AG20443 (cell line): ENCODE results near the gene CRTAC1.

Experiments used
- DNase-seq: peaks from one replicate; pipeline ENCODE4 v3.0.0; 2012; ENCODE audit warnings: low spot score, mixed read lengths

Gene CRTAC1

GRCh38 chr10:97923476-97923875 lies 106.9 kb downstream of the CRTAC1 start:
- no peak for DNase-seq

DNA sequence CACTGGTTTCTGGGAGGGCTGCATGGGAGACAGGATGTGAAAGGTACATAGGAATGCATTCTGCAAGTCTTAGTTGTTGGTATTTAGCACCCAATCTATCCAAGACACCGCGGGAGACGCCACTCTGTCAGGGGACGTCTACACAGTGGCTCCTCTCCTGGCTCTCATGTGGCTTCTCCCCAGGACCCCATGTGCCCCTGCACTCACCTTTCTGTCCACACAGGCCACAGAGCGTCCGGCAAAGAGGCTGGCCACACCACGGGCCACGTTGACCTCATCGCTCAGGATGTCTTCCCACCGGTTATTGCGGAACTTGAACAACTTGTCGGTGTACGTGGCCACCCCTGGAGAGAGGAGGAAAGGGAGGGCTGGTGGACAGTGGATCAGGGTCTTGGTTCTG lies 107.4 kb downstream of the CRTAC1 start:
- no peak for DNase-seq

DNA sequence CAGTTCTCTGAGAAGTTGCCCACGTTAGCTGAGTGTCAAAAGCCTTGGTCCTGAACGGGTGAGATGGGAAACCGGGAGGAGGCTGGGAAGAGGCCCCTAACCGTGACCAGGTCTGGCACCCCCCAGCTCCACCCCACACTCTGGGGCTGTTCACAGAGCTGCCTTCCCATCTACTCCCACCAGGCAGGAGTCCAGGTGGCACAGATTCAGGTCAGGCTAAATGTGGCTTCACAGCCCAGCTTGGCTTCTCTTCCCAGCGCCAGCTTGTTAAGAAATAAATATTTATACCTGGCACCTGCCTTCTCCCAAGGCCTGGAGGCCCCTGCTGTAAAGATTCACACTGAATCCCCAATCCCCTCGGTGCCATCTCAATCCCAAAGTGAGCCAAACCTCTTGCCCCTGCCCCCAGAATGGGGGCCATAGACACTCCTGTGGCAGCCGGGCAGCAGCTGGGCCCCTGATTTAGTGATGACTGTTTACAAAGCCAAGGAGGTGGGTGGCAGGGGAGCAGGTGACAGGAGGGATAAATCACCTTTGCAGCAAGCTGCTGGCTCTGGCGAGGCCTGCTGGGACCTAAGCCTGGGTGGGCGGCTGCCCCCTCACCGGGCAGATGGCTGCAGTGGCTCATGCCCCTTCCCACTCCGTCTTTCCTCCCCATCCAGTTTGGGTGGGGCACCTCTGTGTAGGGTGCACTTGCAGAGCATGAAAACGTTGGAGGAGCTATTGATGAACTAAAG lies 108.2 kb downstream of the CRTAC1 start:
- no peak for DNase-seq

- DNase-seq, result no peak
Measured at GRCh38 chr10:97921581-97922021, 108.8 kb downstream of the CRTAC1 start.

DNA sequence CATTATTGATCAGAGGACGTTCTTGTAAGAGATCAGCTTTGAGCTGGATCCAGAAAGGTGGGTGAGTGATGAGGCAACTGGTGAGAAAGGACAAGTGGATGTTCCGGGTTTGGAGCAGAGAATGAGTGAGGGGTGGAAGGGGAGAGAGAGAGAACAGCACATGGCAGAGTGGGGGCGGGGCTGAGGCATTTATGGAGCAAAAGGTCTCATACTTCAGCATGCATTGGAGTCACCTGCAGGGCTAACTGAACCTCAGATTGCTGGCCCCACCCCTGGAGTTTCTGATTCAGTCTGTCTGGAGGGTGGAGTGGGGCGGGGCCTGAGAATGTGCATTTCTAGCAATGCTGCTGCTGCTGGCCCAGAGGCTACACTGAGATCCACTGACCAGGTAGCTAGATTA lies 109.6 kb downstream of the CRTAC1 start:
- DNase-seq, result no peak

- no peak for DNase-seq
Measured at GRCh38 chr10:97919012-97919411, 111.4 kb downstream of the CRTAC1 start.

DNA sequence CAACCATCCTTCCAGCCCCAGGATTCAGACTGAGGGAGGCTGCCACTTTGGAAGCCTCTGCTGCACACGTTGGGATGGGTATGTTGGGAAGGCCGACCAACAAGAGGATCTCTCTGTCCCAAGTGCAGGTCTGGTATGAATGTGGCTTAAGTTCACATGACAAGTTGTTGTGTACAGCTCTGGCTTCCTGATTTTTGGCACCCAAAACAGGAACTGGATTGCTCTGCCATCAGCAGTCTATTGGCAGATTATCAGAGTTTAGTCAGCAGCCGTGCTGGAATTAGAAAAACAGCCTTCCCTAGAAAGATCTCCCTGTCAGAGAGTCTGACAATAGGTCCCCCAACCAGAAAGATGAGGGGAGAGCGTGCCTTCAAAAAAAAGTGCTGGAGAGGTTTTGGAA lies 113.8 kb downstream of the CRTAC1 start:
- DNase-seq, result no peak

- no peak for DNase-seq
Measured at GRCh38 chr10:97915346-97916131, 114.9 kb downstream of the CRTAC1 start.

- DNase-seq, result peak; percentile 87
Measured at GRCh38 chr10:97914837-97915211, 115.6 kb downstream of the CRTAC1 start.

DNA sequence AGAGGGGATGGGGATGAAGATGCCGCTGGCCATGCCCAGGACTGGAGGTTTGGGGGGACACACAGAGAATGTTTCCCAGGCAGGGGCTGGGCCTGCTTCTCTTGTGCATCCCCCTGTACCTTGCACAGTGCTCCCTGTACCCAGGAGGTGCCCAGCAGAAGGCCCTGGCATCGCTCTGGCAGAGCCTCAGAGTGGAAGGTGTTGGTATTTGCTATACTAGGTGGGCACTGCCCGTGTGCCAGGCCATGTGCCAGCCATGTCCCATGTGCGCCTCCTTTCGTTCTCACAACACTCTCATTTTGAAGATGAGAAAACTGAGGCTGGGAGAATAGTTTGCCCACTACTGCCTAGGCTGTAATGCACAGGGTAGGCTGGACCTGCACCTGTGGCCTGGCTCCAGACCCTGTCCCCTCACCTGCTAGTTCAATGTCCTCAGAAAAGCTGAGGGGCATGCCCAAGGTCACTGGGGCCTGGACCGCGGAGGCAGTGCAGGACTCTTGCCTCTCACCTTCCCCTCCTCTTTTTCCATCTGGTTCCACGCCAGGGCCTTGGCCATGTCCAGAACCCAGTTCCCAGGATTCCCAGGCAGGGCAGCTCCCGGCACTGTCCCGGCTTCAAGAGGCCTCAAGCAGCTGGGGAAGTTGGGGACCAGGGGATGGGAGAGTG lies 116.1 kb downstream of the CRTAC1 start:
- no peak for DNase-seq

- DNase-seq, result no peak
Measured at GRCh38 chr10:97913614-97914013, 116.8 kb downstream of the CRTAC1 start.

DNA sequence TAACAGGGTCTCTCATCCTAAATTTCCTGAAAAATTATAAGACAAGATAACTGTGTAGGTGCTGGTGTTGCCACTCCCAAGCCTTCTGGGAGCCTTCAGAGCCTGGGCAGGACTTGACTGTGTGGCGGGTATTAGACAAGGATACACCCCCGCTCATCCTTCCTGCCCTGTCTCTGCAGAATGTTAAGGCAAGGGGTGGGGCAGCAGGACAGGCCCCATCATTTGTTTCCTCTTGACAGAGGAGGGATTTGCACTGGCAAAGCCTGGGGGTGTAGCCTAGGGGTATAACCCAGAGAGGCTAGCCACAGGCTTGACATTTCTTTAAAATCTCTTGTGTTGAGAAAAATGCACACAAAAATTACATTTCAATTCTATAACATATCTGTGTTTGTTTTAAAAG lies 117.2 kb downstream of the CRTAC1 start:
- DNase-seq, result no peak

- DNase-seq, result no peak
Measured at GRCh38 chr10:97911217-97911616, 119.2 kb downstream of the CRTAC1 start.

DNA sequence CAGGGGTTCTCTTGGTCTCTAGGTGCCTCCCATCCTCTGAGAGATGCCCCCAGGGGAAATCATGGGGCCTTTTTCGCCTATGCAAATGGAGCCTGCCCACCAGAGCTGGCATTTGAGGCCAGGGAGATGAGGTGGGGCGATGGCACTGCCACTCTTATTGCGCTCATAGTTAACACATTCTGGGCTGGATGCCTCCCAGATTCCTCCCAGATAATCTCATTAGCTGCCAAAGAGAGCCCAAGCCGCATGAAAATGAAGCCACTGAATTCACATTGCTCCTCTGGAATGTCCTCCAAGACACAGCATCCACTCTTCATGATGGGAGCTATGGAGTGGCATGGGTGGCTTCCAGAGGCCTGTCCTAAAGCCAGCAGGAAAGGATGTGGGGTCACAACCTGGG lies 119.8 kb downstream of the CRTAC1 start:
- DNase-seq, result no peak

GRCh38 chr10:97907830-97908229 lies 122.6 kb downstream of the CRTAC1 start:
- no peak for DNase-seq

DNA sequence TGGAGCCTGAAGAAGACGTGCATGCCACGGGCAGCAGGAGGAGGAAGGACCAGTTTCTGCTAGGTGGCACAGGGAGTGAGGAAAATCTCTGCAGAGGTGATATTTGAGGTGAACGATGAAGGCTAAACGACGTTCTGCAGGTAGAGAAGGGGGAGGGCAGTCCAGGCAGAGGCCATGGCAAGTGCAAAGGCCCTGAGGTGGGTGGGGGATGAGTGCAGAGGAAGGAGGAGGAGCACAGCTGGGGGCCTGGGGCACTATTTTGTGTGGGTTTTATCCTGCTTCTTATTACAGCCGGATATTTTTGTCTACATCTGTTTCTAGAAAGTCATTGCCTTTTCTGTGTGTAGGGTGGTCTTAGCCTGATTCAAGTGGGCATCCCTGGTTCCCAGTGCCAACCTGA lies 123.2 kb downstream of the CRTAC1 start:
- DNase-seq, result no peak

DNA sequence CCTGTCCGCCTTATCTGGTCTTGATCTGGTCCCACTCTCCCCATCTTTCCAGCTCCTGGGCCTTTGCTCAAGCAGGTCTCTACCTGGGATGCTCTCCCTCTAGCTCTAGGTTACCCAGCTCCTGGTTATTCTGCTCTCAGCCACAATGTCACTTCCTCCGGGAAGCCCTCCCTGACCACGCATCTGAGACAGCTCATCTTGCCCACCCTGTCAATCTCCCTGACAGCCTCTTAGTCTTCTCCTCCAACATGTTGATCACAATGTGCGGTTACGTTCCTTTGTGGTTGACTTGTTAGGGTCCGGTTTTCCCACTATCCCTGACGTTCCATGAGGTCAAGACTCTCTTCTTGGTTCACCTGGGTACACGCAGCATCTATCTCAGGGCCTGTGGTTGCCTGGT lies 125.1 kb downstream of the CRTAC1 start:
- DNase-seq, result no peak

DNA sequence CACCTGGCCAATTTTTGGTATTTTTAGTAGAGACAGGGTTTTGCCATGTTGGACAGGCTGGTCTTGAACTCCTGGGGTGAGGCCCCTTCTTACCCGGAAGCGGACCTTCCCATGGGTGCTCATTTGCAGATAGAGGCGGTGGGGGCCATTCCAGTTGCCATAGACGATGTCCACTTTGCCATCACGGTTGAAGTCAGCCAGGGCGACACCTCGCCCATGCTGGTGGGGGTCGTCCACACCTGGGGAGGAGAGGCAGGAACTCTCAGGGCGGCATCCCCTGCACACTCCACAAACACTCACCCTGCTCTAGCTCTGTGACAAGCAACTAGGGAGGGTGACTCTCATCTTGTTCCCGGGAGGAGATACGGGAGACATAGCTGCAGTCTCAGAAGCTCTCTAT lies 125.8 kb downstream of the CRTAC1 start:
- DNase-seq, result no peak

GRCh38 chr10:97904018-97904381 lies 126.4 kb downstream of the CRTAC1 start:
- no peak for DNase-seq

- no peak for DNase-seq
Measured at GRCh38 chr10:97903128-97904017, 127.0 kb downstream of the CRTAC1 start.

GRCh38 chr10:97901381-97901780 lies 129.0 kb downstream of the CRTAC1 start:
- no peak for DNase-seq

GRCh38 chr10:97898429-97898828 lies 132.0 kb downstream of the CRTAC1 start:
- DNase-seq, result no peak
